Measurements from ENCODE around the gene MINK1.

MINK1 gene

GRCh38 chr17:4928881-4929280 lies 95.7 kb downstream of the MINK1 start:
- H3K4me3 ChIP-seq (ENCODE audit: control insufficient read depth, low read depth, low read length): no peak overlapping the region
- TF ChIP-seq, protein P1, sequence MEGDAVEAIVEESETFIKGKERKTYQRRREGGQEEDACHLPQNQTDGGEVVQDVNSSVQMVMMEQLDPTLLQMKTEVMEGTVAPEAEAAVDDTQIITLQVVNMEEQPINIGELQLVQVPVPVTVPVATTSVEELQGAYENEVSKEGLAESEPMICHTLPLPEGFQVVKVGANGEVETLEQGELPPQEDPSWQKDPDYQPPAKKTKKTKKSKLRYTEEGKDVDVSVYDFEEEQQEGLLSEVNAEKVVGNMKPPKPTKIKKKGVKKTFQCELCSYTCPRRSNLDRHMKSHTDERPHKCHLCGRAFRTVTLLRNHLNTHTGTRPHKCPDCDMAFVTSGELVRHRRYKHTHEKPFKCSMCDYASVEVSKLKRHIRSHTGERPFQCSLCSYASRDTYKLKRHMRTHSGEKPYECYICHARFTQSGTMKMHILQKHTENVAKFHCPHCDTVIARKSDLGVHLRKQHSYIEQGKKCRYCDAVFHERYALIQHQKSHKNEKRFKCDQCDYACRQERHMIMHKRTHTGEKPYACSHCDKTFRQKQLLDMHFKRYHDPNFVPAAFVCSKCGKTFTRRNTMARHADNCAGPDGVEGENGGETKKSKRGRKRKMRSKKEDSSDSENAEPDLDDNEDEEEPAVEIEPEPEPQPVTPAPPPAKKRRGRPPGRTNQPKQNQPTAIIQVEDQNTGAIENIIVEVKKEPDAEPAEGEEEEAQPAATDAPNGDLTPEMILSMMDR (conservative IDR thresholded peaks at IDR 0.05; ENCODE audit: control insufficient read depth, insufficient read depth, low read depth, low read length): no peak
- no peak for DNase-seq (ENCODE audit: low read depth)

- TF ChIP-seq, protein P1 (conservative IDR thresholded peaks at IDR 0.05; ENCODE audit: control insufficient read depth, insufficient read depth, low read depth, low read length): no peak
- DNase-seq (ENCODE audit: low read depth): no peak
- H3K4me3 ChIP-seq (ENCODE audit: control insufficient read depth, low read depth, low read length): no peak within 1 kb of the TSS
Observed at GRCh38 chr17:4931963-4932362, 98.8 kb downstream of the MINK1 start, which contains the start of gene GP1BA. GP1BA (plus strand) TSS chr17:4932277; CDS start chr17:4932605, 328 bp downstream.

- TF ChIP-seq, protein P1 (conservative IDR thresholded peaks at IDR 0.05; ENCODE audit: control insufficient read depth, insufficient read depth, low read depth, low read length): no peak
- DNase-seq (ENCODE audit: low read depth): no peak
- no peak overlapping the region for H3K4me3 ChIP-seq (ENCODE audit: control insufficient read depth, low read depth, low read length)
Observed at GRCh38 chr17:4932756-4933155, 99.6 kb downstream of the MINK1 start.

DNA sequence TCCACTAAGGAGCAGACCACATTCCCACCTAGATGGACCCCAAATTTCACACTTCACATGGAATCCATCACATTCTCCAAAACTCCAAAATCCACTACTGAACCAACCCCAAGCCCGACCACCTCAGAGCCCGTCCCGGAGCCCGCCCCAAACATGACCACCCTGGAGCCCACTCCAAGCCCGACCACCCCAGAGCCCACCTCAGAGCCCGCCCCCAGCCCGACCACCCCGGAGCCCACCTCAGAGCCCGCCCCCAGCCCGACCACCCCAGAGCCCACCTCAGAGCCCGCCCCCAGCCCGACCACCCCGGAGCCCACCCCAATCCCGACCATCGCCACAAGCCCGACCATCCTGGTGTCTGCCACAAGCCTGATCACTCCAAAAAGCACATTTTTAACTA lies 100.5 kb downstream of the MINK1 start:
- no peak for DNase-seq (ENCODE audit: low read depth)
- H3K4me3 ChIP-seq (ENCODE audit: control insufficient read depth, low read depth, low read length): no peak overlapping the region

DNA sequence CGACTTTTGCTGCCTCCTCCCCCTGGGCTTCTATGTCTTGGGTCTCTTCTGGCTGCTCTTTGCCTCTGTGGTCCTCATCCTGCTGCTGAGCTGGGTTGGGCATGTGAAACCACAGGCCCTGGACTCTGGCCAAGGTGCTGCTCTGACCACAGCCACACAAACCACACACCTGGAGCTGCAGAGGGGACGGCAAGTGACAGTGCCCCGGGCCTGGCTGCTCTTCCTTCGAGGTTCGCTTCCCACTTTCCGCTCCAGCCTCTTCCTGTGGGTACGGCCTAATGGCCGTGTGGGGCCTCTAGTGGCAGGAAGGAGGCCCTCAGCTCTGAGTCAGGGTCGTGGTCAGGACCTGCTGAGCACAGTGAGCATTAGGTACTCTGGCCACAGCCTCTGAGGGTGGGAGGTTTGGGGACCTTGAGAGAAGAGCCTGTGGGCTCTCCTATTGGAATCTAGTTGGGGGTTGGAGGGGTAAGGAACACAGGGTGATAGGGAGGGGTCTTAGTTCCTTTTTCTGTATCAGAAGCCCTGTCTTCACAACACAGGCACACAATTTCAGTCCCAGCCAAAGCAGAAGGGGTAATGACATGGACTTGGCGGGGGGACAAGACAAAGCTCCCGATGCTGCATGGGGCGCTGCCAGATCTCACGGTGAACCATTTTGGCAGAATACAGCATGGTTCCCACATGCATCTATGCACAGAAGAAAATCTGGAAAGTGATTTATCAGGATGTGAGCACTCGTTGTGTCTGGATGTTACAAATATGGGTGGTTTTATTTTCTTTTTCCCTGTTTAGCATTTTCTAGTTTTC lies 101.2 kb downstream of the MINK1 start:
- TF ChIP-seq, protein P1 (conservative IDR thresholded peaks at IDR 0.05; ENCODE audit: control insufficient read depth, insufficient read depth, low read depth, low read length): peak; percentile 47
- peak; percentile 55 for DNase-seq (ENCODE audit: low read depth)
- no peak overlapping the region for H3K4me3 ChIP-seq (ENCODE audit: control insufficient read depth, low read depth, low read length)

More for the DNA sequence above, 100.5 kb downstream of the MINK1 start:
- TF ChIP-seq, protein P1 (conservative IDR thresholded peaks at IDR 0.05; ENCODE audit: control insufficient read depth, insufficient read depth, low read depth, low read length): no peak

- TF ChIP-seq, protein P1 (conservative IDR thresholded peaks at IDR 0.05; ENCODE audit: control insufficient read depth, insufficient read depth, low read depth, low read length): no peak
- H3K4me3 ChIP-seq (ENCODE audit: control insufficient read depth, low read depth, low read length): no peak overlapping the region
- no peak for DNase-seq (ENCODE audit: low read depth)
Observed at GRCh38 chr17:4935650-4936049, 102.5 kb downstream of the MINK1 start.
